H1 (cell line): ENCODE data around the gene ZNF433. TPM values are rescaled to one million over a fixed set of nuclear protein-coding genes. Genes with fewer than 3 reads are reported as not detected.

Source experiments
- CTCF ChIA-PET: fragments of 300-600 bp; sonication (Branson Sonifier 250); formaldehyde crosslinking; loops from one replicate; lab custom pipeline; 2021; ENCODE audit not compliant: partially characterized antibody; lab: Charles Lee
- POLR2A ChIA-PET: fragments of 300-600 bp; sonication (Branson Sonifier 250); formaldehyde crosslinking; loops from one replicate; lab custom pipeline; 2021; ENCODE audit warnings: inconsistent platforms; ENCODE audit not compliant: partially characterized antibody; lab: Charles Lee
- DNase-seq, 2 experiments: peaks; one replicate each; pipeline versions ENCODE4 v3.0.0 to v3.0.0-alpha.2; 2010 to 2022; ENCODE audit warnings: low spot score in 2 of 2, low read depth in 1 of 2, mixed read lengths in 1 of 2
- FAIRE-seq: peaks from 2 replicates; lab custom pipeline; 2011; peaks lifted over from hg19 to GRCh38; lab: Jason Lieb, UNC
- H2AFZ ChIP-seq: 2 replicates; pipeline ENCODE4 v1.8.1; 2012; ENCODE audit warnings: low read length, inconsistent platforms
- H2AK5ac ChIP-seq: 2 replicates; pipeline ENCODE4 v1.6.1; 2013; ENCODE audit warnings: low read depth, low read length
- H2BK120ac ChIP-seq: replicated peaks from 2 replicates; pipeline ENCODE3; 2013; ENCODE audit warnings: low read depth, low read length, inconsistent platforms
- H2BK12ac ChIP-seq: 2 replicates; pipeline ENCODE4 v1.6.1; 2013; ENCODE audit warnings: low read depth, low read length
- H2BK15ac ChIP-seq: 2 replicates; pipeline ENCODE4 v1.6.1; 2013; ENCODE audit warnings: low read length
- H2BK20ac ChIP-seq: 2 replicates; pipeline ENCODE4 v1.6.1; 2013; ENCODE audit warnings: low read length
- H2BK5ac ChIP-seq: 2 replicates; pipeline ENCODE4 v1.6.1; 2013; ENCODE audit warnings: low read depth, low read length
- H3K14ac ChIP-seq: 2 replicates; pipeline ENCODE4 v1.6.1; 2013; ENCODE audit warnings: inconsistent platforms; ENCODE audit not compliant: insufficient read length
- H3K18ac ChIP-seq: 2 replicates; pipeline ENCODE4 v1.6.1; 2013; ENCODE audit warnings: low read length; ENCODE audit errors: extremely low read depth
- H3K23ac ChIP-seq: 2 replicates; pipeline ENCODE4 v1.6.1; 2013; ENCODE audit warnings: inconsistent platforms; ENCODE audit not compliant: insufficient read length
- H3K23me2 ChIP-seq: 2 replicates; pipeline ENCODE4 v1.6.1; 2013; ENCODE audit warnings: low read depth, low read length
- H3K27ac ChIP-seq: 2 replicates; pipeline ENCODE4 v1.6.1; 2011; ENCODE audit warnings: low read depth, low read length, inconsistent platforms
- H3K27me3 ChIP-seq, 4 experiments: replicated peaks in 1 of 4; 1 replicate in 1 of 4; 2 replicates in 3 of 4; pipeline versions ENCODE4 v1.6.1 to v1.8.1; 2011 to 2013; ENCODE audit warnings: low read length in 3 of 4, mild to moderate bottlenecking in 3 of 4, inconsistent platforms in 2 of 4, mixed read lengths in 2 of 4, moderate library complexity in 1 of 4; ENCODE audit not compliant: control insufficient read depth in 3 of 4, insufficient read depth in 3 of 4; ENCODE audit errors: extremely low read depth in 1 of 4
- H3K36me3 ChIP-seq, 4 experiments: 2 replicates each; pipeline versions ENCODE4 v1.6.1 to v1.8.1; 2011 to 2013; ENCODE audit warnings: mild to moderate bottlenecking in 4 of 4, low read length in 3 of 4, moderate library complexity in 2 of 4, control low read depth in 1 of 4, inconsistent platforms in 1 of 4; ENCODE audit not compliant: insufficient read depth in 4 of 4, control insufficient read depth in 2 of 4
- H3K4ac ChIP-seq: replicated peaks from 2 replicates; pipeline ENCODE3; 2013; ENCODE audit warnings: low read length, low read depth, mixed read lengths, inconsistent platforms; ENCODE audit not compliant: insufficient read length
- H3K4me1 ChIP-seq, 4 experiments: replicated peaks in 1 of 4; 1 replicate in 1 of 4; 2 replicates in 3 of 4; pipeline versions ENCODE4 v1.6.1 to v1.8.1; 2011 to 2013; ENCODE audit warnings: low read length in 3 of 4, inconsistent platforms in 2 of 4, mixed read lengths in 1 of 4; ENCODE audit not compliant: insufficient read depth in 4 of 4, control insufficient read depth in 3 of 4
- H3K4me2 ChIP-seq, 2 experiments: 2 replicates each; pipeline versions ENCODE4 v1.6.1 to v1.8.1; 2011 to 2013; ENCODE audit warnings: low read depth in 2 of 2, low read length in 2 of 2, control low read depth in 1 of 2, inconsistent platforms in 1 of 2, mild to moderate bottlenecking in 1 of 2; ENCODE audit not compliant: insufficient read depth in 1 of 2
- H3K4me3 ChIP-seq, 4 experiments: fragments of 200-600, 300-600 bp in 1 of 4; sonication (generic), shearing (Covaris generic), sonication (Bioruptor Twin) in 1 of 4; 2 replicates each; pipeline versions ENCODE4 v1.5.1 to v1.8.1; 2011 to 2016; ENCODE audit warnings: low read length in 4 of 4, low read depth in 3 of 4, control low read depth in 2 of 4, inconsistent platforms in 2 of 4, mild to moderate bottlenecking in 2 of 4, mixed read lengths in 1 of 4, moderate library complexity in 1 of 4; ENCODE audit not compliant: insufficient read depth in 2 of 4; ENCODE audit errors: extremely low read depth in 1 of 4
- H3K56ac ChIP-seq: replicated peaks from 2 replicates; pipeline ENCODE3; 2013; ENCODE audit warnings: low read depth, mild to moderate bottlenecking, mixed read lengths, low read length, inconsistent platforms; ENCODE audit not compliant: insufficient read length
- H3K79me1 ChIP-seq: 2 replicates; pipeline ENCODE4 v1.6.1; 2013; ENCODE audit warnings: low read depth, low read length, control low read depth
- H3K79me2 ChIP-seq, 2 experiments: 2 replicates each; pipeline versions ENCODE4 v1.6.1 to v1.8.1; 2012 to 2013; ENCODE audit warnings: low read length in 2 of 2, mild to moderate bottlenecking in 2 of 2, inconsistent platforms in 1 of 2; ENCODE audit not compliant: insufficient read depth in 2 of 2, control insufficient read depth in 1 of 2
- H3K9ac ChIP-seq, 4 experiments: replicated peaks in 1 of 4; 1 replicate in 1 of 4; 2 replicates in 3 of 4; pipeline versions ENCODE4 v1.6.1 to v1.8.1; 2011 to 2013; ENCODE audit warnings: low read depth in 3 of 4, low read length in 3 of 4, control low read depth in 2 of 4, mild to moderate bottlenecking in 2 of 4, moderate library complexity in 2 of 4, inconsistent platforms in 1 of 4; ENCODE audit errors: extremely low read depth in 1 of 4
- H3K9me3 ChIP-seq, 2 experiments: 2 replicates each; pipeline versions ENCODE4 v1.6.1 to v1.8.1; 2012 to 2013; ENCODE audit warnings: mild to moderate bottlenecking in 2 of 2, moderate library complexity in 2 of 2, control low read depth in 1 of 2, inconsistent platforms in 1 of 2, low read depth in 1 of 2, low read length in 1 of 2, mixed read lengths in 1 of 2; ENCODE audit not compliant: insufficient read depth in 2 of 2
- H4K20me1 ChIP-seq, 2 experiments: replicated peaks in 1 of 2; 2 replicates each; pipeline versions ENCODE3 to v1.8.1; 2011 to 2013; ENCODE audit warnings: inconsistent platforms in 2 of 2, low read length in 2 of 2, mild to moderate bottlenecking in 1 of 2; ENCODE audit not compliant: insufficient read depth in 2 of 2, control insufficient read depth in 1 of 2
- H4K5ac ChIP-seq: 2 replicates; pipeline ENCODE4 v1.6.1; 2013; ENCODE audit warnings: low read length, low read depth, mixed read lengths, inconsistent platforms; ENCODE audit not compliant: insufficient read length
- H4K8ac ChIP-seq: 2 replicates; pipeline ENCODE4 v1.8.0; 2013; ENCODE audit warnings: mild to moderate bottlenecking, moderate library complexity, low read length, inconsistent platforms; ENCODE audit not compliant: insufficient read depth; ENCODE audit errors: extremely low read depth
- H4K91ac ChIP-seq: replicated peaks from 2 replicates; pipeline ENCODE3; 2013; ENCODE audit warnings: low read length, mixed read lengths, inconsistent platforms; ENCODE audit not compliant: insufficient read length
- ASH2L ChIP-seq: fragments of 200-600, 300-600 bp; sonication (generic); IDR thresholded peaks from one replicate; pipeline ENCODE4 v1.7.1; 2017; ENCODE audit warnings: low read length
- CBX8 ChIP-seq: fragments of 300-800, 300-1000 bp; sonication (generic); IDR thresholded peaks from 2 replicates; pipeline ENCODE4 v1.7.1; 2016; ENCODE audit warnings: low read depth, low read length, borderline replicate concordance
- CREB1 ChIP-seq: IDR thresholded peaks from 2 replicates; pipeline ENCODE4 v1.6.1; 2012; ENCODE audit warnings: inconsistent platforms
- CTBP2 ChIP-seq: IDR thresholded peaks from 2 replicates; pipeline ENCODE4 v1.7.0; 2011; ENCODE audit warnings: borderline replicate concordance, mild to moderate bottlenecking, moderate library complexity, mixed read lengths, low read length; ENCODE audit not compliant: insufficient read depth, insufficient read length
- RBBP5 ChIP-seq: IDR thresholded peaks from 2 replicates; pipeline ENCODE4 v1.7.1; 2012; ENCODE audit warnings: low read depth, mild to moderate bottlenecking, inconsistent platforms, low read length, moderate library complexity, borderline replicate concordance
- SAP30 ChIP-seq: fragments of 300-600 bp; sonication (generic); IDR thresholded peaks from 2 replicates; pipeline ENCODE4 v1.7.1; 2012; ENCODE audit warnings: low read length, moderate library complexity, mild to moderate bottlenecking, inconsistent platforms; ENCODE audit not compliant: insufficient read depth, insufficient replicate concordance
- SIRT6 ChIP-seq: IDR thresholded peaks from one replicate; pipeline ENCODE4 v1.7.1; 2012; ENCODE audit warnings: low read length, inconsistent platforms
- SP4 ChIP-seq: IDR thresholded peaks from 2 replicates; pipeline ENCODE4 v1.6.1; 2012; ENCODE audit warnings: low read length, inconsistent platforms
- SUZ12 ChIP-seq: fragments of 200-600 bp; sonication (generic); IDR thresholded peaks from 2 replicates; pipeline ENCODE4 v1.6.1; 2012; ENCODE audit warnings: mild to moderate bottlenecking, inconsistent platforms, low read length, moderate library complexity, mixed read lengths
- TBP ChIP-seq: IDR thresholded peaks from 2 replicates; pipeline ENCODE4 v1.6.1; 2011; ENCODE audit warnings: low read depth, low read length, improper control_type of control experiment
- USF2 ChIP-seq: IDR thresholded peaks from 2 replicates; pipeline ENCODE4 v1.6.1; 2011; ENCODE audit warnings: low read length, improper control_type of control experiment
- YY1 ChIP-seq: IDR thresholded peaks from 2 replicates; pipeline ENCODE4 v1.6.1; 2011; ENCODE audit warnings: low read depth, mild to moderate bottlenecking, low read length
- WGBS, 2 experiments: shearing (Covaris generic) in 1 of 2; methylation state at CpG; one replicate each; pipeline versions ENCODE4 v1.1.6 to v1.1.7; 2013 to 2015; ENCODE audit warnings: low lambda C conversion rate in 2 of 2, mixed read lengths in 2 of 2, inconsistent platforms in 1 of 2, low coverage in 1 of 2, missing lambda C conversion rate in 1 of 2; ENCODE audit not compliant: insufficient replicate concordance in 2 of 2, insufficient coverage in 1 of 2, insufficient read length in 1 of 2; ENCODE audit errors: extremely low coverage in 1 of 2, missing lambda C conversion rate in 1 of 2; 5-methylcytosine and 5-hydroxymethylcytosine counted together
- polyA plus RNA-seq, 7 experiments: library from polyadenylated mRNA; depleted of rRNA in 3 of 7; stranded (reverse) in 5 of 7; unstranded in 2 of 7; fragments of >200 nt in 5 of 7; fragments of 200-250 nt in 2 of 7; gene quantifications; 1 replicate in 5 of 7; 2 replicates in 1 of 7; 4 replicates in 1 of 7; pipeline versions ENCODE4 v1.2.1 to v1.2.3, GENCODE V29; 2011 to 2013; ENCODE audit warnings: missing spikeins in 2 of 7, mixed read lengths in 2 of 7
- total RNA-seq: library from RNA; stranded (reverse); fragmentation: NEBNext Ultra II Directional; extraction: Animal tissue kit (Norgen Biotek cat#: 25700); gene quantifications from 2 replicates; pipeline ENCODE4 v1.2.1, GENCODE V29; 2021

Gene ZNF433
- total and polyA plus RNA-seq, 2 of the 8 experiments (the other 6 are each of a cell fraction or from before 2014, with no cell fraction given), result 0.68 to 1.8 TPM

- Histone ChIP-seq H3K9ac (peak overlapping the region; percentile 61 to 77 (median 62); a peak in 6 of 7 replicates), H3K23me2 (peaks cover 3% of the 10 kb centered on the region), H3K79me1 (no peaks in the 10 kb centered on the region), H3K23ac (no peak overlapping the region), H3K4ac (no peak overlapping the region), H2BK120ac (no peak overlapping the region), H2AFZ (no peak overlapping the region), H2BK12ac (no peak overlapping the region), H4K20me1 (no peaks in the 10 kb centered on the region), H3K56ac (no peak overlapping the region), H2BK5ac (0 out of 2 replicates have a peak overlapping the region, but pooled peaks have one; percentile 72), H3K27me3 (no peaks in the 10 kb centered on the region), H2AK5ac (no peak overlapping the region), H3K9me3 (peaks cover 6 to 15% of the 10 kb centered on the region in 2 experiments; a peak in 3 of 4 replicates), H3K18ac (peak overlapping the region; percentile 60; the same call in 1 of the 2 replicates), H2BK15ac (0 out of 2 replicates have a peak overlapping the region, but pooled peaks have one; percentile 46), H3K27ac (peak overlapping the region; percentile 84; the same call in 1 of the 2 replicates), H3K79me2 (peaks cover 0 to 10% of the 10 kb centered on the region in 2 experiments; a peak in 2 of 4 replicates), H2BK20ac (no peak overlapping the region), H4K91ac (no peak overlapping the region), H3K4me3 (peak overlapping the region; percentile 42 to 92 (median 86)), H3K36me3 (peaks cover 0 to 8% (median 0%) of the 10 kb centered on the region in 4 experiments; a peak in 3 of 8 replicates), H3K14ac (no peak overlapping the region), H3K4me2 (peak overlapping the region; percentile 70 to 84), H4K5ac (no peak overlapping the region), H3K4me1 (peaks cover 0 to 6% (median 4%) of the 10 kb centered on the region in 4 experiments; a peak in 3 of 7 replicates), H4K8ac (peak overlapping the region; percentile 96; the same call in 1 of the 2 replicates)
- ChIA-PET POLR2A (interaction anchor here (0.9 to 7.9 kb wide), 29 partner anchors 9 to 313 kb away, joined by 3 to 72 read pairs (median 5); partner anchors contain the start of genes ZNF136, ZNF20, ZNF433 and ZNF442), CTCF (interaction anchor here (0.6 to 3.4 kb wide), 10 partner anchors 12 to 129 kb away, joined by 3 to 11 read pairs (median 3); partner anchors contain the start of genes ZNF20, ZNF763 and ZNF844)
- FAIRE-seq (no peak), DNase-seq (no peak)
- TF ChIP-seq YY1 (0 out of 2 replicates have a peak, but pooled peaks have one; percentile 4), SAP30 (peak; percentile 53), TBP (no peak), SP4 (no peak), ASH2L (no peak), RBBP5 (no peak), CREB1 (no peak), CTBP2 (no peak), CBX8 (no peak), SUZ12 (no peak), SIRT6 (no peak), USF2 (no peak)
- WGBS, 2 experiments, result 3% methylated on average over 13 of the region's 14 CpGs; no CpG with 5 or more reads in 1 of the 2 experiments
Measured at GRCh38 chr19:12052091-12052496, 16.6 kb upstream of the ZNF433 start.
